ENCODE results near the gene FAM185A. TPM values are rescaled to one million over a fixed set of nuclear protein-coding genes. Genes with fewer than 3 reads are reported as not detected.

FAM185A gene
- total RNA-seq = 7.2 and 13.0 TPM in 2 replicates

DNA sequence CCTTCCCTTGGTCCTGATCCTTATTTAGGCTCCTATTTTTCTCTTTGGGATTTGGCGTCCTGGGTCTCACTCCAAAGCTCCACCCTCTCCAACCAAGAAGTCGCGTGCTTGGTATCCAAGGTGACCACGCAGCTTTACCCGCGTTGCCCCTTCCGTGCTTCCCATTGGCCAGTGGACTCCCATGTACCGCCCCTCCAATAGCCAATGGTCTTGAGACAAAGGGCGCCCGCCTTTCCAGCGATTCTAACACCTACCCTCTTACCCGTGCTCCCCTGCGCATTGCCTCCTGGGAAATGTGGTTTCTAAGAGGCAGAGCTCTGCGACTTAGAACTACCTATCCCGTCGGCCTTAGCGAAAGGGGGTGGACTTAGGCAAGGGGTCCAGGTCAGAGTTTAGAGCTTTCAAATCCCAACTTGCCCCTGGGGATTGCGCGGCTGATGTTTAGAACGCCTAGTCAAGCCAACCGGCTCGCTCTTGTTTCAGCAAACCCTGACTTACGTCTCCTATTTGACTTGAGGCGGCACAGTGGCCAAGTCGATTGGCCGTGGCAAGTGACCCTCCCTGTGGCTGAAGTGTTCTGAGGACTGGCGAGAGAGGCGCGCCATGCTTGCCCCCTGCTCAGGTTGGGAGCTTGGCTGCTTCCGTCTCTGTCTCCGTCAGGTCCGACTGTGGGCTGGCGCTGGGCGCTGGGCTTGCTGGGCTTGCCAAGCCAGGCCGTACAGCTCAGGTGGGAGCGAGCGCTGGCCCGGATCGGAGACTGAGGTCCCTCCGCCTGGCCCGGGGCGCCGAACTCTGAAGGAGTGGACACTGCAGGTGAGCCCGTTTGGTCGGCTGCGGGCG, at the start of gene FAM185A:
TSS of gene FAM185A (plus strand) at position 395 of the 840 bp plus-strand sequence. CDS start at position 604, 209 bp downstream.

Other genes starting within 250 kb of the FAM185A start
- gene RASA4B, start 231.2 kb upstream of the FAM185A start, total RNA-seq = 0.85 and 1.0 TPM in 2 replicates
- gene UPK3BL2, start 205.3 kb upstream of the FAM185A start, total RNA-seq = 2.4 and 72.2 TPM in 2 replicates
- not detected in 2 replicates for gene SPDYE2, start 197.8 kb upstream of the FAM185A start, total RNA-seq
- 10.3 and 10.9 TPM in 2 replicates for gene POLR2J3, start 176.4 kb upstream of the FAM185A start, total RNA-seq
- gene RASA4, start 132.2 kb upstream of the FAM185A start, total RNA-seq = 1.7 and 2.9 TPM in 2 replicates
- gene UPK3BL1, start 106.2 kb upstream of the FAM185A start, total RNA-seq = 40.0 and 90.6 TPM in 2 replicates
- not detected in 2 replicates for gene SPDYE2B, start 98.7 kb upstream of the FAM185A start, total RNA-seq
- 1.2 and 1.4 TPM in 2 replicates for gene POLR2J2, start 77.3 kb upstream of the FAM185A start, total RNA-seq
- gene LRRC17, start 164.0 kb downstream of the FAM185A start, total RNA-seq = 0.28 and 0.68 TPM in 2 replicates

Measured in nasal cavity respiratory epithelium epithelial cell of viscerocranial mucosa (primary cell).